Measurements from ENCODE around the gene C20orf202.

Gene C20orf202

DNA sequence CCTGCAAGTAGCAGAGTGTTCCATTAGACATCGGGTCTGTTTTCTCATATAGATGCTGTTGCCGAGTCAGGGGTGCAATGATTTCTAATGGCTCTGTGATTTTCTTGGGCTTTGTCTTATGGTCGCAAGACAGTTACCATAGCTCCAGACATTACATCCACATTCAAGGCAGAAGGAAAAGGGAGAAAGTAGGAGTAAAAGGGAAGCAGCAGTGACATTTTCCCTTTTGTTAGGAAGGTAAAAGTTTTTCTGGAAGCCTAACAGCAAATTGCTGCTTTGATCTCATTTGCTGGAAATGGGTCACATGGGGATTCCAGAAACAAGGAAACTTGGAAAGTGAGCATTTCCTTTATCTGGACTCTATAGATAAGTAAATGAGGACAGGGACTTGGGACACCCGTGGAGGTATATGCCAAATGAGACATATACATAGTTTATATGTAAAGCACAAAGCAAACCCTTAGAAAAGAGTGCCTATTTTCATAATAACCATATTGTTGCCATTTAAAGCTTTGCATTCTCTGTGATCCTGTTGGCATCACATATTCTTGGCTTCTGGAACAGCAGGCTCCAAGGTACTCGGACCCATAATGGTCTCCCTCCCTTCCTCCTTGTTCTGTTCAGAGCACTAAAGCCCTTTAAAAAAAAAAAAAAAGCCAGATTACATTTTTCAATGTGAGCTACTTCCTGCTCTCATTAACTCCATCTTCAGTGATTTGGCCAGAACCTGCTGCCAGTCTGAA is at the start of gene C20orf202:
C20orf202 (plus strand) TSS at position 693 of the 743 bp plus-strand sequence. CDS start 132 bp downstream, outside the sequence.
- DNase-seq, result no peak

DNA sequence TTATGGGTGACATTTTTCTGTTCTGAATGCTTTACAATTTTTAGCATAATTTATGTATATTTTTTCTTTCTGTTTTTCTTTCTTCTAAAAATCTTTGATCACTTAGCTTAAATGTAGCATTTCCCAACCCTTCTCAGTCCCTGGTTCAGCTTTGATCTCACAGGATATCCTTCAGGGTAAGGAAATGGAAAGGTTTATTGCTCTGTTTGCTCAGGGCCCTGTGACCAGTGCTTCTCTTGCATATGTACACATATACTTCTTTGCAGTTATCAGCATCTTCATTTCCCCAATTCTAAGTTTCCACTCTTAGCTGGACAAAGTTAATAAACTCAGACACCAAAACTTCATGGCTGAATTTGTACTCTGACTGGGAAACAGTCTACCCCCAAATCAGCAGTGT is 49.0 kb upstream of the C20orf202 start:
- DNase-seq, result no peak

DNA sequence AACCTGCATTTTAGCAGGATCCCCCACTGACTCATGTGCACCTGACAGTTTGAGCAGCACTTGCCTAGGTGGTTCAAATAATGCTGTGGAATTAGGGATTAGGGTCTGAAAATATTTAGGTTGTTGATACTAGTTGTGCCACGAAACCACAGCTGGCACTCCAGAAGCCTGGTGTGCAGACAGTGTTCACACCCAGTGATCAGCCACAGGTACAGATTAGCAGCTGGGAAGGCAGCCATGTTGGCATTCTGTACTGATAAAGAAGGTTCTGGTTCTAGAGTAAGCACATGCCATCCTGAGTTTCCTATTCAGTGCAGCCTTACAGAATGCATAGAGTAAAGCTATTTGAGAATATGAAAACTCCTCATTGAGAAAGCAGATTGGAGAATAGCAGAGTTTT is 48.6 kb upstream of the C20orf202 start:
- no peak for DNase-seq

DNA sequence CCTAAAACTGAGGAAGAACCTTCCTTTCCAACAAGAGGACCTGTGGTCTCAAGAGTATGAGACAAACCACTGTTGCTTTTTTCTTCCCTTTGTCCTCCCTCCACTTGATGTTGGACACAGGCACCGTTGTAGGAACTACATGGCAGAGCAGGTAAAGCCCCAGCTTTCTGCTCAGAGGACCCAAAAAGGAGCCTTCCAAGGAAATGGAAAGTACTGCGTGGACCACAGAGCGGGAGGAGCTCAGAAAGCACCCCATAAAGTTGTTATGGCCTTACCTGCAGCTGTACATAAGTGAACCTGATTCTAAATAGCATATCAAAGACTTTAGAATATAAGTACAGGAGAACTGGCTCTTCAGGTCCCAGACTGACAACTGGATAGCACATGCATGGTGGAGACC is 47.9 kb upstream of the C20orf202 start:
- DNase-seq, result no peak

DNA sequence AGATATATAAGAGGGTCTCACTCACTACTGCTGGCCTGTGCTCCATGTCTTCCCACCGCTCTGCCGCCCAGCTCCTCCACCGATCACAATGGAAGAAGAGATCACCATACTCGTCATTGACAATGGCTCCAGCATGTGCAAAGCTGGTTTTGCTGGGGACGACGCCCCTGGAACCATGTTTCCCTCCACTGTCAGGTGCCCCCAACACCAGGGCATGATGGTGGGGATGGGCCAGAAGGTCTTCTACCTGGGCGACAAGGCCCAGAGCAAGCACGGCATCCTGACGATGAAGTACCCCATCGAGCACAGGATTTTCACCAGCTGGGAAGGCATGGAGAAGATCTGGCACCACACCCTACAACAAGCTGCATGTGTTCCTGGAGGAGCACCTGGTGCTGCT is 42.8 kb upstream of the C20orf202 start:
- no peak for DNase-seq

DNA sequence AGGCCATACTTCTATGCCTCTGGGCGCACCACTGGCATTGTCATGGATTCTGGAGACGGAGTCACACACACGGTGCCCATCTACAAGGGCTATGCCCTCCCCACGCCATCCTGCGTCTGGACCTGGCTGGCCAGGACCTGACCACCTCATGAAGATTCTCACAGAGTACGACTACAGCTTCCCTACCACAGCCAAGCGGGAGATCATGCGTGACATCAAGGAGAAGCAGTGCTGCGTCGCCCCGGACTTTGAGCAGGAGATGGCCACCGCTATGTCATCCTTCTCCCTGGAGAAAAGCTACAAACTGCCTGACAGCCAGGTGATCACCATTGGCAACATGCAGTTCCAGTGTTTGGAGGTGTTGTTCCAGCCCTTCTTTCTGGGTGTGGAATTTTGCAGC is 42.3 kb upstream of the C20orf202 start:
- no peak for DNase-seq

DNA sequence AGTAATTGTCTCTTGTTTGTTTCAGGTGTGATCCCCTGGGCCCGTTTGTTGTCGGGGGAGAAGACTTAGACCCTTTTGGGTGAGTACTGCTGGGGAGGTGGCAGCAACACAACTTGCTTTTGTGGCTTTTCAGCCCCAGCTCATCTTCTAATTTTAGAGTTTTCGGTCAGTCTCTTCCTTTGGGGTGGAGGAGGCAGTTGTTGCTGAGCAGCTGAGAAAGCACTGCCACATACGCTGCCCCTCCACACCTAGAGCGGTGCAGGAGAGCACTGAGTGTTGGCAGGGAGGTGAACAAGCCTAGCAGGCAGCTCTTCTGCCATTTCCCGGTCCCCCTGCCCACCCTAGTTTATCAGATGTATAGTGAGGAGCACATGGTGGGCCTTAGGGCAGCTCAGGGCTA is 40.1 kb upstream of the C20orf202 start:
- no peak for DNase-seq

DNA sequence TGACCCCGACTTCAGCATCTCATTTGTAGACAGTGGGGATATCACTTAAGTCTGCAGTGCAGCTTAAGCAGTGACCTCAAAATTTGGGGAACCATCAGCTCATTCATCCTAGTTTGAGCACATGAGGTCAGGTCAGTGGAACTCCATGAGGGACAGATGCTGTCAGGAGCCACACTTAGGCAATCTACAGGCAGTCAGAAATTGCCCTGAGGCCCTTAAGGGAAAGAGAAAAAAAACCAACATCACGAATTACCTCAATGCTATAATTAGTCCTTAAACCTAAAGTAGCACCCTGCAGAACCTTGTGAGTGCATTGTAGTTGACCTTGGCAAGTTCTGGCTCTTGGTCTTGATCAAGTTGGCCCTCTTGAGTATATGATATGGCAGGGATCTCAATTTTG is 39.6 kb upstream of the C20orf202 start:
- no peak for DNase-seq

DNA sequence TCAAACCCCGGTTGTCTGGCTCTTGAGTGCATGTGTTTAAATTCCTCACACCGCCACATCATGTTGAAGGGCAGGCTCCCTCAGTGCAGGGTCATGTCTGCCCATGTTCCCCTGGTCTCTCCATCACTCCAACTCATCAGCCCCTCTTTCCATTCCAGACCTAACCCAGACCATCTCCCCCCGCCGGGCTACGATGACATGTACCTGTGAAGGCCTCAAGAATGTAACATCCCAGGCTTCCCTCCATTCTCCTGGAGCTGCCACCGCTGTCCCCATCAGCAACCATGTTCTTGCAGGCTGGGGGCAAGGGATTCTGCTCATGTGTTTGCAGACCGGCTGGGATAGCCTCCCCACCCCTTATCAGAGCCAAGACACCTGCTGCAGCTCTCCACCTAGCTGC is 38.4 kb upstream of the C20orf202 start:
- DNase-seq, result no peak

DNA sequence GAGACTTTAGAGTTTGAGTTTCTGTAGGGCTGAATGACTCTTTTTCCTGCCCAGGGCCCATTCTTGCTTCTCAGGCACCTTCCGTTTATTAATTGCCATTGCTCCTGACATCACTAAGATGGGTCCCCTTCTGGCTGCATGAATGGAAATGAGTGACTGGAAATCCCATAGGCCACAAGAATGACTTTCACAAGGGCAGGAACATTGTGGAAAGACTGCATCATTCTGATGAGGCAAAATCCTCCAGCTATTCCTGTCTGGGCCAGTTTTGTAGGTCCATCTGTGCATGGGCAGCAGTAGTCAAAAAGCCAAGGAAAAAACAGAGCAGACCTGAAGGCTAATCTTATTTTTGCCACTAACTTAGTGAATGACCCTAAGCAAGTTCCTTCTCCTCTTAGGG is 37.7 kb upstream of the C20orf202 start:
- DNase-seq, result no peak

DNA sequence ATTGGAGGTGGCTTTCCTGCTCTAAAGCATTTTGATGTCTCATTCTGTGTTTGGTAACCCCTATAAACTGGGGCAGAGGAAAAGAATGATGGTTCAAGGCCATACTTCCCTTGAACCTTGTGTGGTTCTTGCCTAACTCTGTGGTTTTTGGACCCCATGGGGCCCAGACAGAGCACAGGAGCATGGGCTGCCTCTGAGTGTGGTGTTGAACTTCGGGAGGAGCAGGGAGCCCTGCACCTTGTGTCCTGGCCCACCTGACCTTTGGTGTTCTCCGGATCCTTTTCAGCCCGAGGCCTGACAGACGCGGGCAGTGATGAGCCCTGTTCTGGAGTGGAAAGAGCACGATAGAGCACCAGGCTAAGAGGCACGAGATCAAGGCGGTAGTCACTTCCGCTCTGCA is 37.3 kb upstream of the C20orf202 start:
- DNase-seq, result no peak

DNA sequence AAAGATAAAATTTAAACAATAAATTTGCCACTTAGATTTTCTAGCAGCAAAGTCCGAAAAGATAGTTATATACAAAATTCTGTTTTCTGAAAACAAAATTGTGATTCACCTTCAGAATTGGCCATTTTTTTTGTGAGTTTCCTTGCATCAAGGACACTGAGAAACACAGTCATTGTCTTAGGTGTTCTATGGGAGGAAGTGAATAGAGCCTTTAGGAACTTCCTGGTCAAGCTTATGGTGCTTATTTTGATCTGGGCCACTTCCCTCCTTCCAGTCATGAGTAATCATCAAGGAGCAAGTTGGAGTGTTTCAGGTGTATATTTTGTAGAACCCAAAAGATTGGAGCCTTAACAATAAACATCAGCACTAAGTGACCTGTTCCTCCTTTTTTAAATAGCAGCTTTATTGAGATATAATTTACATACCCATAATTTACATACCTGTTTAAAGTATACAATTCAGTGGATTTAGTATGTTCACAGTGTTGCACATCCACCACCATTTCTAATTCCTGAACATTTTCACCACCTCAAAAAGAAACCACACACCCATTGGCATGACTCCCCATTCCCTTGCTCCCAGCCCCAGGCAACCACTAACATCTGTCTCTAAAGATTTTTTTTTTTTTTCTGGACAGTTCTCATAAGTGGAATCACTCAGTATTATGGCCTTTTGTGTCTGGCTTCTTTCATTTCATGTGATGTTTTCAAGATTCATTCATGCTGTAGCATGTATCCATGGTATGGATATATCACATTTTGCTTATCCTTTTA is 36.1 kb upstream of the C20orf202 start:
- no peak for DNase-seq

DNA sequence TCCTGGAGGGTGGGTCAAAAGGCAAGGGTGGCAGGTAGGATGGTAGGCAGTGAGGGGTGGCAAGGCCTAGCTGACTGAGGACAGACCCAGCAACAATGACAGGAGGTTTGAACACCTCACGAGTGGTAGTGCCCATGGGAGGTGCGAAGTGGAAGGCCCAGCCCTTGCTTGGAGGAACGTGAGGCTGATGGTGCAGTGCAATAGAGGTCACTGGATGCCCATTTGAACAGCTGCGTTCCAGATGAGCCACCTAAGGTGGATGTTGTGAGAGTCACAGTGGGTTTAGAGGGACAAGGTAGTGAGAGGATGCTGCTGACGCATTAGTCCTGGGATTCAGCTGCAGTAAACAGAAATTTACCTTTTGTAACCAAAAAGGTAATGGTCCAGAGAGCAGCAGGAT is 34.0 kb upstream of the C20orf202 start:
- no peak for DNase-seq

DNA sequence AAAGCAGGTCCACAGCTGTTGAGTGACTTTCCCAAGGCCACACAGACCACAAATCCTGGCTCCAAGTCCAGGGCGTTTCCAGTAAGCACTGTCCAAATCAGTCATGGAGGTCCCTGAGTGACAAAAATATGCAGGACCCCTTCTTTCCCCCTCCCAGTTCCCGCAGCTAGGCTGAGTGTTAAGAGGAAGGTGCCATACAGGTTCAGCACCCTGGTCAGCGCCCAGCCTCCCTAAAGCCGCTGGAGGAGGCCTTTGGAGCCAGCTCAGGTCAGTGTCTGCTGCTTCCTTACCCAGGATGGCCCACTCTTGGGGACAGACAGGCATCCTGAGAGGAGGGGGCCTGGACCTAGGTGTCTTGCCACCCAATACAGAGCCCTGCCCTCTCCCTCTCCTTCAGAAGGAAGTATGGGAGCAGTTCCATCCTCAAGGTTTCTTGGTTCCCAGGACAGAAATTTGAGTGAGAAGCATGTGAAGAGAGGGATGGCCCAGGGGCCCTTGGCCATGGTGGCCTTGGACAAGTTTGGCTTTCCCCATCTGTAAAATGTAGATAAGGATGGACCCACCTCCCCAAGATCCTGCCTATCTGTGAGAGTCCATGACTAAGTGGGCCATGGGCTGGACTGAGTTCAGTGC is 31.7 kb upstream of the C20orf202 start:
- DNase-seq, result peak; percentile 67

DNA sequence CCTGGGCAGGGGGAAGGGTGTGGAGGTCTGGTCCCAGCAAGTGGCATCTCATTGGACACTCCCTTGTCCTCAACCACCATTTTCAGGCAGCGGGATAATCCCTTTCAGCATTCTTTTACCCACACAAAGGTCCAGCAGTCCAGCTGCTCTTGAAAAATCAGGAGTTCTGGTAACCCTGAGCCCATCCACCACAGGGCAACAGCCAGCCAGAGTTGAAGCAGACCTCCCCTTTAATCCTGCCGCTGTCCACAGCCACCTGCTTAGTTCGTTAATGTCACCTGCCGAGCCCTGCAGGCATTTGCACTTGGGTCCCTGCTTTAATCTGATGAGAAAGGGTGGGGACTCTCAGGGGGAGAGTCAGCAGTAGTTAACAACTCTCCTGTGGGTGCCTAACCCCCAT is 29.6 kb upstream of the C20orf202 start:
- DNase-seq, result no peak

DNA sequence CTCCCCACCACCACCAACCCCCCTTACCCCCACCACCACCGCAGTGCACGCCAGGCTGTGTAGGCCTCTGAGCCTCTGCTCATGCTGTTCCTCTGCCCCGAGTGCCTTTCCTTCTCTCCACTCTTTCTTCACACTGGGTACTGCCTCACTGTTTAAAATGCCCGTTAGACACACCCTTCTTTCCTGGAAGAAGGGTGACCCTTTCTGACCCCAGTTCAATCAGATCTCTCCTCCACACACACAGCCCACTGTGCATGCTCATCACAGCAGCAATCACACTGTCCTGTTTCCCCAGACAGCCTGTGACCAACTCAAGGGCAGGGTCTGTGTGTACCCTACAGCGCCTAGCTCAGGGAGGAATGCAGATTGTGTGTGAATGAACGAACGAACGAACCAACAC is 28.5 kb upstream of the C20orf202 start:
- DNase-seq, result peak; percentile 51

DNA sequence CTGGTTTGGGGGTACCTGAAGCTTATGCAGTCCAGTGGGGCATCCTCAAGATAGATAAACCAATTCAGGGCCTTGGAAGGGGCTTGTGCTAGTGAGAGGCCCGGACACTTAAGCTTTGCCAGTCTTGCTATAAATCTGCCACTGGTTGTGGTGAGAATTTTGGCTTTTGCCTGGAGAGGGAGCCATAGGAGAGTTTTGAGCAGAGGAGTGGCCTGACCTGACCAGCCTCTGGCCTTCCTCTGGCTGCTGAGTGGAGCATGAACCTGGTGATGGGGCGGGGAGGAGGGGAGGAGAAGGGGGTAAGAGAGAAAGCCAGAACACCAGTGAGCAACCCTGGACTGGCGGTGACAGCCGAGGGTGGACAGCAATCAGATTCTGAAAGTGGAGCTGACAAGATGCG is 25.6 kb upstream of the C20orf202 start:
- DNase-seq, result peak; percentile 67

DNA sequence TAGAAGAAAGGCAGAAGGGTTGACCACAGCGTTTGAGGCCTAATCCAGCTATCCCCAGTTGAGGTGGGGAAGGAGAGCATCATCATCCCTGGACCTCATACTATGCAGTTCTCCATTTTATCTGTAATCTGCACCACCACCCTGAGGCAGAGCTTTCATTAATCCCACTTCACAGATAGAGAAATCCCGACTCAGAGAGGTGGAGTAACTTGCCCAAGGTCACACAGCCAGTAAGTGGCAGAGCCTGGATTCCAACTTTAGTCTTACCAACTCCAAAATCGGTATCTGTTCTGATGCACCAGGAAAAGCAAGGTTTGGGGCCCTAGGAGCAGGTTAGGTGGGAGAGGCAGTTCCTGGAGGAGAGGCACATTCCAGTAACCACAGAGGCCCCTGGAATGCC is 25.2 kb upstream of the C20orf202 start:
- no peak for DNase-seq

DNA sequence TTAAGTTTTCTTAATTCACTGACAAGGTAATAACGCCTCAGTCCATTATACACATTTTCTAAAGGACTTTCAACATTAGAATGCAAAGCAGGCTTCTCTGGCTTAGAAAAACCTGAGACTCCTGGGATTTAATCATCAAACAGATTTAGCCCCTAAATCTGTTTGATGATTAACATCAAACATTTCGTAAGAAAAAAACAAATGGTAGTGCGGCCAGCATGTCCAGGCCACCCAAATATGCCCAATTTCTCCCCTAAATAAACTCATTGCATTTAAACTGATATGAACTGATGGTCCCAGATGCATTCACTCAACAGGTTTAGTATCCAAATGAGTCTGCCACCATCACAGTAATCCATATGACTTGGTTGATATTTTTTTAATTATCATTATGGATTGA is 24.6 kb upstream of the C20orf202 start:
- no peak for DNase-seq

DNA sequence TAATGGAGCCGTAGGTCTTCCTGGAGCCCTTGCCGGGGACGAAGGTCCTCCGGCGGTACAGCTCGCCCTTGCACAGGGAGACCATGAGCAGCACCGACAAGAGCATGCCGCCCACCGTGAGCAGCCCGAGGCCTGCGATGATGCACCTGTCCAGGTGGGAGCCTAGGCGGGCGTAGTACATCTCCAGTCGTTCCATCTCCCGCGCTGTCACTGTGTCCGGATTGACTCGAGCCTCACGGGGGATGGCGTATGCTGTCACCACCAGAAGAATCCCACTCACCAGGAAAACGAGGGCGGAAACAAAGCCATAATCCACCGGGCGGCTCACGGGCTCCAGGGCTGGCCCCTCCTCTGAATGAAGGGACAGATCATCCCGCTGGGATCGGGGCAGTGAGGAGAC is 22.3 kb upstream of the C20orf202 start:
- DNase-seq, result no peak

DNA sequence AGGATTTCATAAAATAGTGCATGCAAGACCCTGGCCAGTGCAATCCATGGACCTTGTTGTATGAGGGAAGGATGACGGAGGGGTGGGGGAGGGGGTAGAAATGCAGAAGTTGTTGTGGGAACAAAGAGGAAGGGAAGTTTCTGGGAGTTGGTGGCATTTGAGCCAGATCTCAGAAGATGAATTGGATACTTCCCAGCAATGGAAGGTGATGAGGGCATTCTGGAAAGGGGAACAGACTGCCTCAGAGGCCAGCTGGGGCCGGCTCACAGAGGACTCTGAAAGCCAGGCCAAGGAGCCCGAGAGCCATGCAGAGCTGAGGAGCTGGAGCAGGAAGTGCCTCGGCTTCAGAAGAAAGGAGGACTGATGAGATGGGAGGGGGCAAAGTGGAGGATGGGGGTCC is 21.1 kb upstream of the C20orf202 start:
- DNase-seq, result peak; percentile 36

DNA sequence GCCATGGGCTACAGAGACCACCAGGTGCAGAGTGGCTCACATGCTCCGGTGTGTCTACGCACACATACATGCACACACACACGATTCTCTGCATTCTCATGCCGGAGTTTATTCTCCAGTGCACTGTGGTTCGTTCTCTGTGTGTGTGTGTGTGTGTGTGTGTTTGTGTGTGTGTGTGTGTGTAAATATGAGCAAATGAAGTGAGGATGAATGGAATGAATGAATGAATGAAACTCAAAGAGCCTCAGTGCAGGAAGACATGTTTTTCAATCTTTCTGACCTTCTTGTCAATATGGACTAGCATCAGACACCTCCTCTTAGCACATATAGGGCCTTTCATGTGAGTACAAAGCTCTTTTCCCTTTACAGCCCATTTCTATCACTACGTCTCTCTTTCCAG is 20.1 kb upstream of the C20orf202 start:
- no peak for DNase-seq

DNA sequence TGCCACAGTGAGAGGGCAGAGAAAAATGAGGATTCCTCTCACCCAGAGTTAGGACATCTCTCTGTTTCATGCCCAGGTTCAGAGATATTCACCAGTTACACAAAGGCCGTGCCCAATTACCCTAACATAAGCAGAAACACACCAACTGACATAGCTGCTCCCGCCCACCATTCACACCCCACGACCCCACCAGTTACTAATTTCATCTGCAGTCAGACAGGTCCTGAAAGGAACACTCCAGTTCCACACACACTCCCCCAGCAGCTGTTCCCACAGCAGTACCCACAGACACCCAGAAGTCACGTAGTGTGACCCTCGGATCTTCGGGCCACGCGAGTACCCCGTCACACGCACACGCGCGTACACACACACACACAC is 19.0 kb upstream of the C20orf202 start:
- DNase-seq, result no peak

DNA sequence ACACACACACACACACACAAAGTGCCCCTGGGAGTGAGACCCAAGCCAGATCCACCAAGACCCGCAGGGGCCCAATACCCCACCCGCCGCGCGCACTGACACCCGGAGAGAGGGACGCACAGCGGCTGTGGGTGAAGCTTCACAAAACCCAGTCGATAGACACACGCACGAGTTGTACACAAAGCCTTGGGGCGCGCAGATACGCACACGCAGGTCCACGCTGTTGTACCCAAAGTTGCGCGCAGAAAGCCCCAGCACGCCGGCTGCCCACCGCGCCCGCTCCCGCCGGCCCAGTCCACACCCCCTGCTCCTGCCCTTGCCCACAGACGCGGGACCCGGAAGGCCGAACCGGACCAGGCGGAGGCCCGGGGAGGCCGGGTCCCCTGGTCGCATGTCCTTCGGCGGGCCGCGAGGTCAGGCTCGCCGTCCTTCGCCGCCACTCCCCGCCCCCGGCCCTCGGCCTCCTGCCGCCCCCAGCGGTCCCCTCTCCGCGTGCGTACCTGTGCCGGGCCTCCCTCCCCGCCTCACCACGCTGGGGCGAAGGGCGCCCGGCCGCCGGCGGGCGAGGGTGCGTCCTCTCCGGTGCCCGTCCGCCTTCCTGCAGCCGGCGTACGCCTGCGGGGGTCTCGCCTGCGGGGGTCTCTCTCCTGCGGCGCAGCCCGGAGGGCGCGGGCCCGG is 18.5 kb upstream of the C20orf202 start, which contains the start of gene TMEM74B:
TMEM74B (minus strand) TSS at position 344 of the 678 bp plus-strand sequence. CDS start 1,180 bp downstream, outside the sequence.
- DNase-seq, result no peak

Data from OCI-M1 (cell line).